Upper lobe of left lung (tissue), 4 donors: ENCODE data around the gene SCARB1.

Experiments used
- EP300 ChIP-seq, 4 donors: sonication (generic); formaldehyde crosslinking; IDR thresholded peaks; one replicate each; pipeline ENCODE4 v1.5.1; 2017; ENCODE audit warnings: antibody characterized with exemption in 4 of 4, control low read depth in 2 of 4
- POLR2A ChIP-seq, 4 donors: fragments of 450-650 bp; IDR thresholded peaks; one replicate each; pipeline ENCODE4 v1.5.1; 2016 to 2017; ENCODE audit warnings: antibody characterized with exemption in 4 of 4, mild to moderate bottlenecking in 2 of 4
- POLR2AphosphoS5 ChIP-seq, 2 donors: sonication (generic); formaldehyde crosslinking; IDR thresholded peaks; one replicate each; pipeline ENCODE4 v1.5.1; 2017; ENCODE audit warnings: antibody characterized with exemption in 2 of 2
- TF ChIP-seq, protein P1 (sequence below), 6 experiments: fragments of 450-650 bp in 4 of 6; fragments of 200-600 bp in 2 of 6; sonication (generic) in 2 of 6; IDR thresholded peaks; one replicate each; pipeline ENCODE4 v1.5.1; 2016 to 2019; ENCODE audit warnings: antibody characterized with exemption in 6 of 6

DNA sequence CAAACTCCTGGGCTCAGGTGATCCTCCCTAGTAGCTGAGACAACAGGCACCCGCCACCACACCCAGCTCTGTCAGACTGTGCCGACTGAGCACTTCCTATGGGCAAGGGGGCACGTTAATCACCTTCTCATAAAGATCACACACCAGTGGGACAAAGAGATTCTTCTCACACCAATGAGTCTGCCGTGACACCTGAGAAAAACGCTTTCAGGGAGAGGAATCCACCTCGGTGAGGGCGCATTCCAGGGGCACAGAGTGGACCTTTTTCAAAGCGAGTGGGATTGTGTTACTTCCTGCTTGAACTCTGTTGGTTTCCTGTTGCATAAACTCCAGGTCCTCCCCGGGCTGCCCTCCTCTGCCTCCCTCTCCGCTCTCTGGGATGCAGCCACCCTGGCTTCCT, 17.5 kb upstream of the SCARB1 start:
- TF ChIP-seq, protein P1, sequence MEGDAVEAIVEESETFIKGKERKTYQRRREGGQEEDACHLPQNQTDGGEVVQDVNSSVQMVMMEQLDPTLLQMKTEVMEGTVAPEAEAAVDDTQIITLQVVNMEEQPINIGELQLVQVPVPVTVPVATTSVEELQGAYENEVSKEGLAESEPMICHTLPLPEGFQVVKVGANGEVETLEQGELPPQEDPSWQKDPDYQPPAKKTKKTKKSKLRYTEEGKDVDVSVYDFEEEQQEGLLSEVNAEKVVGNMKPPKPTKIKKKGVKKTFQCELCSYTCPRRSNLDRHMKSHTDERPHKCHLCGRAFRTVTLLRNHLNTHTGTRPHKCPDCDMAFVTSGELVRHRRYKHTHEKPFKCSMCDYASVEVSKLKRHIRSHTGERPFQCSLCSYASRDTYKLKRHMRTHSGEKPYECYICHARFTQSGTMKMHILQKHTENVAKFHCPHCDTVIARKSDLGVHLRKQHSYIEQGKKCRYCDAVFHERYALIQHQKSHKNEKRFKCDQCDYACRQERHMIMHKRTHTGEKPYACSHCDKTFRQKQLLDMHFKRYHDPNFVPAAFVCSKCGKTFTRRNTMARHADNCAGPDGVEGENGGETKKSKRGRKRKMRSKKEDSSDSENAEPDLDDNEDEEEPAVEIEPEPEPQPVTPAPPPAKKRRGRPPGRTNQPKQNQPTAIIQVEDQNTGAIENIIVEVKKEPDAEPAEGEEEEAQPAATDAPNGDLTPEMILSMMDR (IDR thresholded peaks at IDR 0.05), result no peak
- no peak for TF ChIP-seq POLR2A (IDR thresholded peaks at IDR 0.05)
- no peak for TF ChIP-seq POLR2AphosphoS5 (IDR thresholded peaks at IDR 0.05)
- TF ChIP-seq EP300 (IDR thresholded peaks at IDR 0.05), result no peak
